HepG2 (cell line): Measurements from ENCODE around the gene SHQ1. TPM values are rescaled to one million over a fixed set of nuclear protein-coding genes. Genes with fewer than 3 reads are reported as not detected.

Source experiments
- ATF7-NPFF ChIP-seq: sonication (generic); formaldehyde crosslinking; IDR thresholded peaks from 2 replicates; pipeline ENCODE4 v1.8.1; 2023; ENCODE audit warnings: mild to moderate bottlenecking, low read depth, missing genetic modification reagents, moderate library complexity
- DNMT3B ChIP-seq: conservative IDR thresholded peaks from 2 replicates; pipeline ENCODE4 v1.6.1; 2016; ENCODE audit warnings: missing biosample characterization, control low read depth
- HNF4G ChIP-seq, 2 experiments: sonication (generic) in 1 of 2; formaldehyde crosslinking in 1 of 2; IDR thresholded peaks; 2 replicates each; pipeline versions ENCODE4 v1.4.0 to v1.6.1; 2011 to 2020; ENCODE audit warnings: borderline replicate concordance in 2 of 2, low read depth in 2 of 2, mild to moderate bottlenecking in 2 of 2, low read length in 1 of 2, missing genetic modification reagents in 1 of 2, moderate library complexity in 1 of 2
- HNRNPH1 ChIP-seq: fragments of 200-400 bp; formaldehyde crosslinking; optimal IDR thresholded peaks from 2 replicates; pipeline ENCODE3; 2017; ENCODE audit warnings: mild to moderate bottlenecking, low read depth, low read length
- HOXD1 ChIP-seq: sonication (generic); formaldehyde crosslinking; IDR thresholded peaks from 2 replicates; pipeline ENCODE4 v1.5.0; 2020; ENCODE audit warnings: missing genetic modification reagents
- NAIF1 ChIP-seq: sonication (generic); formaldehyde crosslinking; IDR thresholded peaks from 2 replicates; pipeline ENCODE4 v1.5.0; 2020; ENCODE audit warnings: mild to moderate bottlenecking, missing genetic modification reagents, borderline replicate concordance
- NFATC3 ChIP-seq: sonication (generic); formaldehyde crosslinking; IDR thresholded peaks from 2 replicates; pipeline ENCODE4 v1.5.1; 2020; ENCODE audit warnings: mild to moderate bottlenecking, missing genetic modification reagents
- RBM22 ChIP-seq: fragments of 200-400 bp; formaldehyde crosslinking; optimal IDR thresholded peaks from 2 replicates; pipeline ENCODE3; 2017; ENCODE audit warnings: mild to moderate bottlenecking, low read length, moderate library complexity
- SAFB2 ChIP-seq: sonication (generic); formaldehyde crosslinking; IDR thresholded peaks from 2 replicates; pipeline ENCODE4 v1.5.1; 2020; ENCODE audit warnings: missing genetic modification reagents, low read depth, mild to moderate bottlenecking, borderline replicate concordance
- SOX13 ChIP-seq, 3 experiments: fragments of 450-650 bp in 1 of 3; sonication (generic) in 1 of 3; formaldehyde crosslinking in 1 of 3; IDR thresholded peaks in 2 of 3; conservative IDR thresholded peaks in 1 of 3; 2 replicates each; pipeline versions ENCODE4 v1.5.0 to v1.6.1; 2016 to 2020; ENCODE audit warnings: antibody characterized with exemption in 1 of 3, mild to moderate bottlenecking in 1 of 3, missing compliant biosample characterization in 1 of 3, missing genetic modification reagents in 1 of 3, moderate library complexity in 1 of 3
- ZBTB38 ChIP-seq: sonication (generic); formaldehyde crosslinking; IDR thresholded peaks from 2 replicates; pipeline ENCODE4 v1.5.1; 2020; ENCODE audit warnings: mild to moderate bottlenecking, missing genetic modification reagents
- ZNF34 ChIP-seq: sonication (generic); formaldehyde crosslinking; IDR thresholded peaks from 2 replicates; pipeline ENCODE4 v1.4.0; 2020; ENCODE audit warnings: mild to moderate bottlenecking, missing genetic modification reagents, borderline replicate concordance
- polyA plus RNA-seq, 8 experiments: library from polyadenylated mRNA; depleted of rRNA in 3 of 8; stranded (reverse) in 7 of 8; unstranded in 1 of 8; fragments of >200 nt; fragmentation: Illumina TruSeq in 4 of 8; extraction: Trizol in 4 of 8; gene quantifications; 2 replicates each; pipeline versions ENCODE4 v1.2.1 to v1.2.3, GENCODE V29; 2011 to 2016; ENCODE audit warnings: low read depth in 4 of 8, missing spikeins in 1 of 8, mixed read lengths in 1 of 8; ENCODE audit not compliant: insufficient read depth in 1 of 8
- total RNA-seq, 5 experiments: library from RNA; depleted of rRNA; stranded (reverse); fragments of >200 nt; fragmentation: Illumina TruSeq; extraction: Trizol; gene quantifications; 2 replicates each; pipeline ENCODE4 v1.2.3, GENCODE V29; 2016; ENCODE audit warnings: low read depth in 1 of 5
- TF ChIP-seq, protein P1 (sequence below): sonication (generic); formaldehyde crosslinking; IDR thresholded peaks from 2 replicates; pipeline ENCODE4 v1.4.0; 2020; ENCODE audit warnings: missing genetic modification reagents, borderline replicate concordance
- TF ChIP-seq, protein P2 (sequence below): sonication (generic); formaldehyde crosslinking; conservative IDR thresholded peaks from 2 replicates; pipeline ENCODE4 v1.8.0; 2022; ENCODE audit warnings: low read depth, missing genetic modification reagents
- TF ChIP-seq, protein P3 (sequence below): sonication (generic); formaldehyde crosslinking; IDR thresholded peaks from 2 replicates; pipeline ENCODE4 v1.4.0; 2020; ENCODE audit warnings: mild to moderate bottlenecking, missing genetic modification reagents
- TF ChIP-seq, protein P4 (sequence below): sonication (generic); formaldehyde crosslinking; IDR thresholded peaks from 2 replicates; pipeline ENCODE4 v1.8.0; 2022; ENCODE audit warnings: mild to moderate bottlenecking, missing genetic modification reagents, moderate library complexity

SHQ1 gene
- total and polyA plus RNA-seq, 2 of the 13 experiments (the other 11 are each of a cell fraction or from before 2014, with no cell fraction given), result 5.5 to 20.3 TPM

DNA sequence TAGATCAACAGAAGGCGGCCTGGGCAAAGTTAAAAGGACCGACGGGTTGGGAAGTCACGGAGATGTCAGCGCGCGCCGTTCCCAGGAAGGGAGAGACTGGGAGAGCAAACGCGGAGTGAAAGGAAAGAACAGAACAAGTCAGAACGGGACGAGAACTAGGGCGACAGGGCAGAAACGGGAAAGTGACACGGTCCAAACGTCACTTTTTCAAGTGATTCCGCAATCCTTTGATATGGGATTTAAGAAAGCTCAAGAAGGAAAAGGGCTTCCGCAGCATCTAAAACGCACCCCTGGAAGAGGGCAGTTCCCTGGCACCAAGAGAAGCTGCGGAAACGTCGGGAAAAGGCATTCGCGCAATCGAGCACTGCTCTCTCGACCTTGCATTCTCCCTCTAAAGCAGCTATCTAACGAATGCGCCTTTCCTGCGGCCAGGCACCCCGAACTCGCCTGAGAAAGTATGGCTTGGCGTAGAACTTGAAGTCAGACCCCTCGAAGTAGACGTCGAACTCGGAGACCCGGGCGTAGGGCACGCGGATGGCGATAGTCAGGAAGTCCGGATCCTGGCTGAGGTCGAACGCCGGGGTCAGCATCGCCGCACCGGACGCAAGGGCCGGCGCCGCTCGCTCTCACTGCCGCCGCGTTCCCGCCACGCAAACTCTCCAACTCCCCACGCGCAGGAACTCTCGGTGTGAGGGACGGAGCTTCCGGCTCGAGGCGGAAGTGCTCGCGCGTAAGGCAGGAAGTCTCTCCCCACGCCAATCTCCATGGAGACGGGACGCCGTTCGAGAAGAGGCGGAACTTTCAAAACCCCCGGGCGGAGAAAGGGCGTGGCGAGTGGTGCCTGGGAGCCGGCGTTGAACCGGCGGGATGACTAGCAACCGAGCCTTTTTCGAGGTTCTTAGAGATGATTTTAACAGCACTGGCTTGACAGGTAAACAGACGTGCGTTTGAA is at the start of gene SHQ1 (continued):
- TF ChIP-seq, protein P1, sequence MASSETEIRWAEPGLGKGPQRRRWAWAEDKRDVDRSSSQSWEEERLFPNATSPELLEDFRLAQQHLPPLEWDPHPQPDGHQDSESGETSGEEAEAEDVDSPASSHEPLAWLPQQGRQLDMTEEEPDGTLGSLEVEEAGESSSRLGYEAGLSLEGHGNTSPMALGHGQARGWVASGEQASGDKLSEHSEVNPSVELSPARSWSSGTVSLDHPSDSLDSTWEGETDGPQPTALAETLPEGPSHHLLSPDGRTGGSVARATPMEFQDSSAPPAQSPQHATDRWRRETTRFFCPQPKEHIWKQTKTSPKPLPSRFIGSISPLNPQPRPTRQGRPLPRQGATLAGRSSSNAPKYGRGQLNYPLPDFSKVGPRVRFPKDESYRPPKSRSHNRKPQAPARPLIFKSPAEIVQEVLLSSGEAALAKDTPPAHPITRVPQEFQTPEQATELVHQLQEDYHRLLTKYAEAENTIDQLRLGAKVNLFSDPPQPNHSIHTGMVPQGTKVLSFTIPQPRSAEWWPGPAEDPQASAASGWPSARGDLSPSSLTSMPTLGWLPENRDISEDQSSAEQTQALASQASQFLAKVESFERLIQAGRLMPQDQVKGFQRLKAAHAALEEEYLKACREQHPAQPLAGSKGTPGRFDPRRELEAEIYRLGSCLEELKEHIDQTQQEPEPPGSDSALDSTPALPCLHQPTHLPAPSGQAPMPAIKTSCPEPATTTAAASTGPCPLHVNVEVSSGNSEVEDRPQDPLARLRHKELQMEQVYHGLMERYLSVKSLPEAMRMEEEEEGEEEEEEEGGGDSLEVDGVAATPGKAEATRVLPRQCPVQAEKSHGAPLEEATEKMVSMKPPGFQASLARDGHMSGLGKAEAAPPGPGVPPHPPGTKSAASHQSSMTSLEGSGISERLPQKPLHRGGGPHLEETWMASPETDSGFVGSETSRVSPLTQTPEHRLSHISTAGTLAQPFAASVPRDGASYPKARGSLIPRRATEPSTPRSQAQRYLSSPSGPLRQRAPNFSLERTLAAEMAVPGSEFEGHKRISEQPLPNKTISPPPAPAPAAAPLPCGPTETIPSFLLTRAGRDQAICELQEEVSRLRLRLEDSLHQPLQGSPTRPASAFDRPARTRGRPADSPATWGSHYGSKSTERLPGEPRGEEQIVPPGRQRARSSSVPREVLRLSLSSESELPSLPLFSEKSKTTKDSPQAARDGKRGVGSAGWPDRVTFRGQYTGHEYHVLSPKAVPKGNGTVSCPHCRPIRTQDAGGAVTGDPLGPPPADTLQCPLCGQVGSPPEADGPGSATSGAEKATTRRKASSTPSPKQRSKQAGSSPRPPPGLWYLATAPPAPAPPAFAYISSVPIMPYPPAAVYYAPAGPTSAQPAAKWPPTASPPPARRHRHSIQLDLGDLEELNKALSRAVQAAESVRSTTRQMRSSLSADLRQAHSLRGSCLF, result no peak
- TF ChIP-seq HNRNPH1, result no peak
- TF ChIP-seq, protein P2, sequence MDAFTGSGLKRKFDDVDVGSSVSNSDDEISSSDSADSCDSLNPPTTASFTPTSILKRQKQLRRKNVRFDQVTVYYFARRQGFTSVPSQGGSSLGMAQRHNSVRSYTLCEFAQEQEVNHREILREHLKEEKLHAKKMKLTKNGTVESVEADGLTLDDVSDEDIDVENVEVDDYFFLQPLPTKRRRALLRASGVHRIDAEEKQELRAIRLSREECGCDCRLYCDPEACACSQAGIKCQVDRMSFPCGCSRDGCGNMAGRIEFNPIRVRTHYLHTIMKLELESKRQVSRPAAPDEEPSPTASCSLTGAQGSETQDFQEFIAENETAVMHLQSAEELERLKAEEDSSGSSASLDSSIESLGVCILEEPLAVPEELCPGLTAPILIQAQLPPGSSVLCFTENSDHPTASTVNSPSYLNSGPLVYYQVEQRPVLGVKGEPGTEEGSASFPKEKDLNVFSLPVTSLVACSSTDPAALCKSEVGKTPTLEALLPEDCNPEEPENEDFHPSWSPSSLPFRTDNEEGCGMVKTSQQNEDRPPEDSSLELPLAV, result no peak
- peak; percentile 81; the same call in 1 of the 2 replicates for TF ChIP-seq ZBTB38 (CRISPR knock-in tag)
- TF ChIP-seq HOXD1 (CRISPR knock-in tag), result peak; percentile 80; the same call in 1 of the 2 replicates
- TF ChIP-seq SAFB2 (CRISPR knock-in tag), result peak; percentile 75; the same call in 1 of the 2 replicates
- TF ChIP-seq, protein P3, sequence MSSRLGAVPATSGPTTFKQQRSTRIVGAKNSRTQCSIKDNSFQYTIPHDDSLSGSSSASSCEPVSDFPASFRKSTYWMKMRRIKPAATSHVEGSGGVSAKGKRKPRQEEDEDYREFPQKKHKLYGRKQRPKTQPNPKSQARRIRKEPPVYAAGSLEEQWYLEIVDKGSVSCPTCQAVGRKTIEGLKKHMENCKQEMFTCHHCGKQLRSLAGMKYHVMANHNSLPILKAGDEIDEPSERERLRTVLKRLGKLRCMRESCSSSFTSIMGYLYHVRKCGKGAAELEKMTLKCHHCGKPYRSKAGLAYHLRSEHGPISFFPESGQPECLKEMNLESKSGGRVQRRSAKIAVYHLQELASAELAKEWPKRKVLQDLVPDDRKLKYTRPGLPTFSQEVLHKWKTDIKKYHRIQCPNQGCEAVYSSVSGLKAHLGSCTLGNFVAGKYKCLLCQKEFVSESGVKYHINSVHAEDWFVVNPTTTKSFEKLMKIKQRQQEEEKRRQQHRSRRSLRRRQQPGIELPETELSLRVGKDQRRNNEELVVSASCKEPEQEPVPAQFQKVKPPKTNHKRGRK, result no peak
- TF ChIP-seq, protein P4, sequence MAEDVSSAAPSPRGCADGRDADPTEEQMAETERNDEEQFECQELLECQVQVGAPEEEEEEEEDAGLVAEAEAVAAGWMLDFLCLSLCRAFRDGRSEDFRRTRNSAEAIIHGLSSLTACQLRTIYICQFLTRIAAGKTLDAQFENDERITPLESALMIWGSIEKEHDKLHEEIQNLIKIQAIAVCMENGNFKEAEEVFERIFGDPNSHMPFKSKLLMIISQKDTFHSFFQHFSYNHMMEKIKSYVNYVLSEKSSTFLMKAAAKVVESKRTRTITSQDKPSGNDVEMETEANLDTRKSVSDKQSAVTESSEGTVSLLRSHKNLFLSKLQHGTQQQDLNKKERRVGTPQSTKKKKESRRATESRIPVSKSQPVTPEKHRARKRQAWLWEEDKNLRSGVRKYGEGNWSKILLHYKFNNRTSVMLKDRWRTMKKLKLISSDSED (CRISPR knock-in tag), result no peak
- TF ChIP-seq DNMT3B (CRISPR knock-in tag), result no peak
- peak; percentile 94 for TF ChIP-seq ATF7-NPFF (CRISPR knock-in tag)
- no peak for TF ChIP-seq NFATC3 (CRISPR knock-in tag)
- TF ChIP-seq ZNF34 (CRISPR knock-in tag), result no peak
- TF ChIP-seq RBM22, result peak; percentile 75
- peak; percentile 23; the same call in 1 of the 2 replicates for TF ChIP-seq HNF4G (IDR thresholded peaks at IDR 0.05; ENCODE audit: borderline replicate concordance, low read depth, low read length)
- no peak; the same call in 1 of the 2 replicates for TF ChIP-seq HNF4G (CRISPR knock-in tag; IDR thresholded peaks at IDR 0.05; ENCODE audit: borderline replicate concordance, low read depth)
- no peak for TF ChIP-seq SOX13 (IDR thresholded peaks at IDR 0.05)
- TF ChIP-seq SOX13 (CRISPR knock-in tag; conservative IDR thresholded peaks at IDR 0.05 in 1 of 2, IDR thresholded peaks at IDR 0.05 in 1 of 2), result 0 out of 4 replicates have a peak, but pooled peaks of 1 of the 2 experiments have one; percentile 18
- no peak for TF ChIP-seq NAIF1 (CRISPR knock-in tag)
